Amniotic stem cell (primary cell): ENCODE results near the gene VSIG10L.

Experiments
- DNase-seq: peaks from one replicate; lab custom pipeline; 2025; lab: John Stamatoyannopoulos, UW

Gene VSIG10L

GRCh38 chr19:51338563-51339312, 3.2 kb downstream of the VSIG10L start:
- peak; percentile 51 for DNase-seq

- DNase-seq, result no peak
Measured at GRCh38 chr19:51337861-51338562, 3.9 kb downstream of the VSIG10L start.

GRCh38 chr19:51337141-51337860, 4.6 kb downstream of the VSIG10L start:
- no peak for DNase-seq

- no peak for DNase-seq
Measured at GRCh38 chr19:51333836-51334460, 8.0 kb downstream of the VSIG10L start.

- DNase-seq, result no peak
Measured at GRCh38 chr19:51331716-51332115, 10.2 kb downstream of the VSIG10L start.

GRCh38 chr19:51331193-51331592, 10.7 kb downstream of the VSIG10L start:
- DNase-seq, result no peak

GRCh38 chr19:51330366-51330765, 11.6 kb downstream of the VSIG10L start:
- DNase-seq, result no peak

GRCh38 chr19:51329411-51329810, 12.5 kb downstream of the VSIG10L start:
- DNase-seq, result no peak

- DNase-seq, result no peak
Measured at GRCh38 chr19:51327066-51328001, 14.6 kb downstream of the VSIG10L start.

GRCh38 chr19:51326216-51327065, 15.5 kb downstream of the VSIG10L start:
- DNase-seq, result no peak

GRCh38 chr19:51325161-51325976, 16.6 kb downstream of the VSIG10L start:
- no peak for DNase-seq

- DNase-seq, result no peak
Measured at GRCh38 chr19:51324167-51324481, 17.8 kb downstream of the VSIG10L start.

GRCh38 chr19:51323481-51324166, 18.3 kb downstream of the VSIG10L start:
- DNase-seq, result no peak

- no peak for DNase-seq
Measured at GRCh38 chr19:51321799-51322198, 20.1 kb downstream of the VSIG10L start.

- no peak for DNase-seq
Measured at GRCh38 chr19:51320280-51320657, 21.7 kb downstream of the VSIG10L start.

- DNase-seq, result no peak
Measured at GRCh38 chr19:51319649-51320279, 22.2 kb downstream of the VSIG10L start.

GRCh38 chr19:51318687-51319648, 23.0 kb downstream of the VSIG10L start:
- no peak for DNase-seq
